ENCODE measurements around the gene GNB1. TPM values are rescaled to one million over a fixed set of nuclear protein-coding genes. Genes with fewer than 3 reads are reported as not detected.

GNB1 gene
- polyA plus RNA-seq, 1 experiment: 400 TPM

DNA sequence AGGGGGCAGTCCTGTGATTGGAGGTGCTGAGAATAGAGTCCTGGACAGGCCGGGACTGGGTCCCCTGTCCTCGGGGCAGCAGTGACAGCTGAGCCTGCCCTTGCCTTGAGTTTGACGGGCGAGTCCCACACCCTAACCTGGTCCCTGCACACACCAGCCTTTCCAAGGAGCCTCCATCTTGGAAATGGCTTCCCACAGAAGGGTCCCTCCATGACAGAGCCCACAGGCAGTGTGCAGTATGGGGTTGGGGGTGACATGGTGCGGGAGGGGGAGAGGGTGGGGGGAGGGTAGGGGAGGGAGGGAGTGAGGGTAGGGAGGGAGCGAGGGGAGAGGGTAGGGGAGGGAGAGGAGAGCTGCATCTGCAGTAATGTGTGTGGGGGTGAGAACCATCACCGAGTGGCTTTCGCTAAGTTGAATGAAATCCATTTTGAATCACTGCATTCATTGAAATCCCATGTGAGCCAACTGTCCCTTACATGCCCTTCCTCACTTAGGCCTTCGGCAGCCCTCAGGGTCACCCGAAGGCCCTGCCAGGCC, 38.3 kb upstream of the GNB1 start:
- POLR2A ChIA-PET: no interaction called here
- TF ChIP-seq, protein P1, sequence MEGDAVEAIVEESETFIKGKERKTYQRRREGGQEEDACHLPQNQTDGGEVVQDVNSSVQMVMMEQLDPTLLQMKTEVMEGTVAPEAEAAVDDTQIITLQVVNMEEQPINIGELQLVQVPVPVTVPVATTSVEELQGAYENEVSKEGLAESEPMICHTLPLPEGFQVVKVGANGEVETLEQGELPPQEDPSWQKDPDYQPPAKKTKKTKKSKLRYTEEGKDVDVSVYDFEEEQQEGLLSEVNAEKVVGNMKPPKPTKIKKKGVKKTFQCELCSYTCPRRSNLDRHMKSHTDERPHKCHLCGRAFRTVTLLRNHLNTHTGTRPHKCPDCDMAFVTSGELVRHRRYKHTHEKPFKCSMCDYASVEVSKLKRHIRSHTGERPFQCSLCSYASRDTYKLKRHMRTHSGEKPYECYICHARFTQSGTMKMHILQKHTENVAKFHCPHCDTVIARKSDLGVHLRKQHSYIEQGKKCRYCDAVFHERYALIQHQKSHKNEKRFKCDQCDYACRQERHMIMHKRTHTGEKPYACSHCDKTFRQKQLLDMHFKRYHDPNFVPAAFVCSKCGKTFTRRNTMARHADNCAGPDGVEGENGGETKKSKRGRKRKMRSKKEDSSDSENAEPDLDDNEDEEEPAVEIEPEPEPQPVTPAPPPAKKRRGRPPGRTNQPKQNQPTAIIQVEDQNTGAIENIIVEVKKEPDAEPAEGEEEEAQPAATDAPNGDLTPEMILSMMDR (IDR thresholded peaks at IDR 0.05; ENCODE audit: low read depth, low read length): no peak
- no peak overlapping the region for H3K4me3 ChIP-seq (ENCODE audit: low read depth, low read length)
- no peak overlapping the region for H3K27ac ChIP-seq (ENCODE audit: low read depth, low read length)
- no peaks in the 10 kb centered on the region for H3K27me3 ChIP-seq (ENCODE audit: control insufficient read depth, insufficient read depth, low read length)
- CTCF ChIA-PET: no interaction called here
- peaks cover 28% of the 10 kb centered on the region for H3K9me3 ChIP-seq (ENCODE audit: control insufficient read depth, insufficient read depth, low read length)
- DNase-seq (ENCODE audit: low read depth, low spot score): no peak

DNA sequence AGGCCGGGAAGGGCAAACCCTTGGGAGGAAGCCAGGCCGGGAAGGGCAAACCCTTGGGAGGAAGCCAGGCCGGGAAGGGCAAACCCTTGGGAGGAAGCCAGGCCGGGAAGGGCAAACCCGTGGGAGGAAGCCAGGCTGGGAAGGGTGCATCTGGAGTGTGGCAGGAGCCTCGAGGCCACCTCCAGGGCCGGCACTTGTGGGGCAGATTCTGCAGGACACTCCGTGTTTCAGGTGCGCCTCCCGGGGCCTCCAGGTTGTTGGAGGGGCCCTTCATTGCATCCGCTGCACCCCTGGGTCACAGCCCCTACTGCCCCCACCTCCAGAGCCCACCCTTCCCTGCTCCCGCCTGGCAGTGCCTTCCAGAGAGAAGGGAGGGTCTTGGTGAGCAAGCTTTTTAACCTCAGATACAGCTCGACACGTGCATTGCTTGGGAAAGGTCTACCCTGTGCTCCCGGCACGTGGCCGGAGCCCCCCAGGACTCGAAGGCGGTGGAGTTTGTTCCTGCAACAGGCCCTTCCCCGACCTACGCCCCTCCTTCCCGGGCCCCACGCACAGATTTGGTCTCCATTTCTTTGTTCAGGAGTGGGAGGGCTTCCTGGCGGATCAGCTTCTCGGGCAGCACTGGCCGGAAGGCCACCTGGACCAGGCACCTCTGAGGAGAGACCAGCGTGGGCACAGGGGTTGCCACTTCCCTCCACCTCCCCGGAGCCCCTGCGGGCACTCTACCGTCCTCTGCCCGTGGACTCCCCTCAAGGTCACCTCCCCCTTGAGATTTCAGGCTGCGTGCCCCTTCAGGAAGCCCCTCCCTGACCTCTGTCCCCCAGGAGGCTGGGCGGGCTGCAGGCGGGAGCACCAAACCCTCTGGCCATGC, 37.6 kb upstream of the GNB1 start:
- H3K9me3 ChIP-seq (ENCODE audit: control insufficient read depth, insufficient read depth, low read length): peaks cover 25% of the 10 kb centered on the region; the same call in 1 of the 2 replicates
- no peak for DNase-seq (ENCODE audit: low read depth, low spot score)
- TF ChIP-seq, protein P1 (IDR thresholded peaks at IDR 0.05; ENCODE audit: low read depth, low read length): no peak
- H3K4me3 ChIP-seq (ENCODE audit: low read depth, low read length): no peak overlapping the region
- H3K27me3 ChIP-seq (ENCODE audit: control insufficient read depth, insufficient read depth, low read length): no peaks in the 10 kb centered on the region
- ChIA-PET CTCF (no interaction called here), POLR2A (no interaction called here)
- no peak overlapping the region for H3K27ac ChIP-seq (ENCODE audit: low read depth, low read length)

DNA sequence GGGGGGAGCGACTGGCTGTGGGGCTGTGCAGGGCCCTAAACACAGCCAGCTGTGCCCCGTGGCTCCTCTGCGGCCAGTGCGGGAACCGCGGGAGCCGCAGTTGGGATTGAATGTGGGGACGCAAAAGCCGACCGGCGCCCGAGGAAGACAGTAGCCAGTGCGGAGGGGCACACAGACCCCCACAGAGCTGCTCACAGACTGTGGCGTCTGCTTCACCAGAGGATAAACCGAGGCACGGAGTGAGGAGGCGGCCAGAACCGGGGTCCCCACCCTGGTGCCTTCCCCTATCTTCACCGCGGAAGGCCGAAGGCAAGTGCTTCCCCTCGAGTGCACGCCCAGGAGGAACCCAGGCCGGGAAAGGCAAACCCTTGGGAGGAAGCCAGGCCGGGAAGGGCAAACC, 36.9 kb upstream of the GNB1 start:
- DNase-seq (ENCODE audit: low read depth, low spot score): no peak
- TF ChIP-seq, protein P1 (IDR thresholded peaks at IDR 0.05; ENCODE audit: low read depth, low read length): no peak
- POLR2A ChIA-PET: no interaction called here
- no peaks in the 10 kb centered on the region for H3K27me3 ChIP-seq (ENCODE audit: control insufficient read depth, insufficient read depth, low read length)
- H3K27ac ChIP-seq (ENCODE audit: low read depth, low read length): no peak overlapping the region
- H3K4me3 ChIP-seq (ENCODE audit: low read depth, low read length): no peak overlapping the region
- H3K9me3 ChIP-seq (ENCODE audit: control insufficient read depth, insufficient read depth, low read length): peaks cover 25% of the 10 kb centered on the region; the same call in 1 of the 2 replicates
- CTCF ChIA-PET: no interaction called here

DNA sequence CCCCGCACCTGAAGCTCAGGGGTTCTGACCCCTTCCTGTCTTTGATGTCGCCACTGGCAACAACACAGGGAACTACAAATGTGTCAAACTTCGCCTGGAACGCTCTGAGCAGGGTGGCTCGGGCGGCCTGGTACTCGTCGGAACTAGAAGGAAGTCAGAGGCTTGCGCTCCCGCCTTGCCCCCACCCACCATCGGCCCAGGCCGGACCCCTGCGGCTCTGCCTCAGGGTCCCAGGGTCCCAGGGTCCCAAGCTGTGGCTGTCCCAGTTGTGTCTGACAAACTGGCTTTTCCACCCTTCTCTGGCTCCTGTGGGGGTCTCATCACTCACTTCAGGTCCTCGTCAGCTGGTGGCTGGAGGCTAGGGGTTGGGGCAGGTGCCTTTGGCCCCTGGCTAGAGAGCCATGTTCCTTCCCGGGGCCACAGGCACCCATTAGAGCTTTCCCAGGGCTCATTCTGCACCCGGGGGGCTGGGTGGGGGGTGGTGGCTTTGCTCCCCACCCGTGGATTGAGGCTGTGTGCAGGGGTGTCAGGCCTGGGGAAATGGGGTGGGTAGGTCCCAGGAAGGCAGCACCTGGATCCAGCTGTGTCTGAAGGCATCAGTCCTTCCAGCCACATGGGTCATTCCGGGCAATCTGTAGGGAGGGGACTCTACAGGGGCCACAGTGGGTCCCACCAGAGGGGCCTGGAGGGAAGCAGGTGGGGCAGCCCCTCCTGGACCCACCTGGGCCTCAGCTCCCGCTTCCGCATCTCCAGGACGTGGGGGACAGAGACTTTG, 36.2 kb upstream of the GNB1 start:
- Histone ChIP-seq H3K9me3 (ENCODE audit: control insufficient read depth, insufficient read depth, low read length) (peaks cover 25% of the 10 kb centered on the region; the same call in 1 of the 2 replicates), H3K27ac (ENCODE audit: low read depth, low read length) (no peak overlapping the region), H3K27me3 (ENCODE audit: control insufficient read depth, insufficient read depth, low read length) (peaks cover 2% of the 10 kb centered on the region), H3K4me3 (ENCODE audit: low read depth, low read length) (no peak overlapping the region)
- POLR2A ChIA-PET: no interaction called here
- CTCF ChIA-PET: no interaction called here
- DNase-seq (ENCODE audit: low read depth, low spot score): no peak
- TF ChIP-seq, protein P1 (IDR thresholded peaks at IDR 0.05; ENCODE audit: low read depth, low read length): no peak

Data from AG04450 (cell line).